Activated naive CD8-positive, alpha-beta T cell treated with anti-CD3 and anti-CD28 coated beads, Interleukin-2, amount 50 U/mL, for 16 hours (primary cell): ENCODE data around the gene ZNF827.

Experiments used
- DNase-seq: peaks from one replicate; pipeline ENCODE4 v3.0.0-alpha.2; 2020; ENCODE audit warnings: low read depth, low spot score

The ZNF827 gene

GRCh38 chr4:145795521-145795920 is 143.1 kb downstream of the ZNF827 start:
- no peak for DNase-seq

- DNase-seq, result no peak
Measured at GRCh38 chr4:145792429-145792828, 146.2 kb downstream of the ZNF827 start.

GRCh38 chr4:145791988-145792387 is 146.6 kb downstream of the ZNF827 start:
- no peak for DNase-seq

GRCh38 chr4:145788755-145789154 is 149.9 kb downstream of the ZNF827 start:
- DNase-seq, result no peak

GRCh38 chr4:145786830-145787229 is 151.8 kb downstream of the ZNF827 start:
- no peak for DNase-seq

GRCh38 chr4:145786261-145786660 is 152.4 kb downstream of the ZNF827 start:
- no peak for DNase-seq

GRCh38 chr4:145785391-145786008 is 153.1 kb downstream of the ZNF827 start:
- DNase-seq, result no peak

GRCh38 chr4:145784036-145784435 is 154.6 kb downstream of the ZNF827 start:
- DNase-seq, result no peak

- DNase-seq, result no peak
Measured at GRCh38 chr4:145782756-145783155, 155.9 kb downstream of the ZNF827 start.

GRCh38 chr4:145781351-145781750 is 157.3 kb downstream of the ZNF827 start:
- no peak for DNase-seq

- no peak for DNase-seq
Measured at GRCh38 chr4:145779319-145779801, 159.3 kb downstream of the ZNF827 start.

- no peak for DNase-seq
Measured at GRCh38 chr4:145776208-145776607, 162.4 kb downstream of the ZNF827 start.

- DNase-seq, result no peak
Measured at GRCh38 chr4:145775406-145775805, 163.2 kb downstream of the ZNF827 start.

- DNase-seq, result no peak
Measured at GRCh38 chr4:145774473-145774872, 164.2 kb downstream of the ZNF827 start.

- DNase-seq, result no peak
Measured at GRCh38 chr4:145773581-145774234, 164.9 kb downstream of the ZNF827 start.

GRCh38 chr4:145772347-145772746 is 166.3 kb downstream of the ZNF827 start:
- DNase-seq, result no peak

- no peak for DNase-seq
Measured at GRCh38 chr4:145770124-145770523, 168.5 kb downstream of the ZNF827 start.

- no peak for DNase-seq
Measured at GRCh38 chr4:145769450-145770037, 169.1 kb downstream of the ZNF827 start.

- DNase-seq, result no peak
Measured at GRCh38 chr4:145766273-145766672, 172.3 kb downstream of the ZNF827 start.

GRCh38 chr4:145763399-145763798 is 175.2 kb downstream of the ZNF827 start:
- no peak for DNase-seq

- no peak for DNase-seq
Measured at GRCh38 chr4:145762719-145763118, 175.9 kb downstream of the ZNF827 start.

- DNase-seq, result no peak
Measured at GRCh38 chr4:145760961-145761929, 177.4 kb downstream of the ZNF827 start.
